AG10803 (cell line): ENCODE data around the gene PSMD3.
A peak's percentile ranks its signal among the peaks of the same experiment; 100 is the strongest.

Experiments used
- DNase-seq: peaks from one replicate; pipeline ENCODE4 v3.0.0; 2010; ENCODE audit warnings: low read depth
- H3K4me3 ChIP-seq: 2 replicates; pipeline ENCODE4 v1.5.1; 2011; ENCODE audit warnings: mild to moderate bottlenecking, low read length, control low read depth
- CTCF ChIP-seq: conservative IDR thresholded peaks from 2 replicates; pipeline ENCODE4 v1.5.1; 2011; ENCODE audit warnings: mild to moderate bottlenecking, low read length, control low read depth, inconsistent platforms

PSMD3 gene

GRCh38 chr17:40019140-40019991, 38.8 kb downstream of the PSMD3 start:
- 0 out of 2 replicates have a peak, but pooled peaks have one; percentile 4 for TF ChIP-seq CTCF
- H3K4me3 ChIP-seq = no peak overlapping the region
- peak; percentile 56 for DNase-seq

GRCh38 chr17:40020146-40020545, 39.5 kb downstream of the PSMD3 start:
- TF ChIP-seq CTCF = no peak
- DNase-seq = no peak
- no peak overlapping the region for H3K4me3 ChIP-seq

GRCh38 chr17:40021451-40021971, 40.9 kb downstream of the PSMD3 start:
- H3K4me3 ChIP-seq = no peak overlapping the region
- TF ChIP-seq CTCF = no peak
- DNase-seq = peak; percentile 67

GRCh38 chr17:40022497-40022896, 41.9 kb downstream of the PSMD3 start:
- no peak for DNase-seq
- no peak overlapping the region for H3K4me3 ChIP-seq
- no peak for TF ChIP-seq CTCF

GRCh38 chr17:40022961-40023541, 42.4 kb downstream of the PSMD3 start:
- DNase-seq = no peak
- no peak overlapping the region for H3K4me3 ChIP-seq
- no peak for TF ChIP-seq CTCF

GRCh38 chr17:40023590-40024292, 43.1 kb downstream of the PSMD3 start:
- TF ChIP-seq CTCF = no peak
- no peak overlapping the region for H3K4me3 ChIP-seq
- no peak for DNase-seq
